NCI-H1048 (cell line): ENCODE measurements around the gene FAM135A.
"Not testable (repeated sequence)": the region's sequence is repeated elsewhere in the genome, so short reads cannot be mapped to it uniquely, and the experiment has no call there.

ENCODE experiments used
- DNase-seq: peaks from one replicate; lab custom pipeline; 2025; lab: John Stamatoyannopoulos, UW

FAM135A gene

DNA sequence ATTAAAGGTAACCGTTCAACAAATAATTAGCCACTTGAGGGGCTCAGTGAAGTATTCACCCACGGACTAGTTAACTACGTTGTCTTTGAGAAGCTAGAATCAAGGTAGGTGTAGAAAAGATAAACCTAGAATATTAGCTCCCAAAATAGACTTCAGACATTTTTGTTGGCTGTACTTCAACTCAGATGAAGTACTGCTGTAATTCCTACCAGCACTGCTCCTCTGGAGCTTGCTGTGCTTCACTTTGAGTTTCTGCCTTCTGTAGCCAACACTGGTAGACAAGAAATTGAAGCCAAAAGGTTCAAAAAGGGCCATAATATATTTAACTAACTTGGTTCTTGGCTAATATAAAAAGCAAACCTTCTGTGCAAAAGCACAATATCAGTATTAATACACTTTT is 134.6 kb downstream of the FAM135A start:
- DNase-seq = no peak

DNA sequence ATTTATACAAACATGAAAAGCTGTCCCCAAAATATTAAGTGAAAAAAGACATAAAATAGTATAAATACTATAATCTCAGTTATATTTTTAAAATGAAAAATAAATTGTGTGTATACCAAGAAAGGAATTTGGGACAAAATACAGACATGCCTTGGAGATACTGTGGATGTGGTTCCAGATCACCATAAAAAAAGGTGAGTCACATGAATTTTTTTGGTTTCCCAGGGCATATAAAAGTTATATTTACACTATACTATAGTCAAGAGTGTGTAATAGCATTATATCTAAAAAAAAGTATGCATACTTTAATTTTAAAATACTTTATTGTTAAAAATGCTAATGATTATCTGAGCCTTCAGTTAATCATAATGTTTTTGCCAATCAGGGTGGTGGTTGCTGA is 136.0 kb downstream of the FAM135A start:
- no peak for DNase-seq

DNA sequence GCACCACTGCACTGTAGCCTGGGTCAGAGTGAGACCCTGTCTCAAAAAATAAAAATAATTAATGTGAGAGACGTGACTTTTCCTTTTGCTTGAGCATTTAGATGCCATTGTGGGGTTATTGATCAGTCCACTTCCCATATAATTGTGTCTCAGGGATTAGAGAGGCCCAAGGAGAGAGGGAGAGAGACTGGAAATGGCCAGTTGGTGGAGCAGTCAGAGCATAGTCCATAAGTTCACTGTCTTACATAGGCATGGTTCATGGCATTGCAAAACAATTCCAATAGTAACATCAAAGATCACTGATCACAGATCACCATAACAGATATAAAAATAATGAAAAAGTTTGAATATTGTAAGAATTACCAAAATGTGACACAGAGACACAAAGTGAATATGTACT is 138.3 kb downstream of the FAM135A start:
- DNase-seq = no peak

DNA sequence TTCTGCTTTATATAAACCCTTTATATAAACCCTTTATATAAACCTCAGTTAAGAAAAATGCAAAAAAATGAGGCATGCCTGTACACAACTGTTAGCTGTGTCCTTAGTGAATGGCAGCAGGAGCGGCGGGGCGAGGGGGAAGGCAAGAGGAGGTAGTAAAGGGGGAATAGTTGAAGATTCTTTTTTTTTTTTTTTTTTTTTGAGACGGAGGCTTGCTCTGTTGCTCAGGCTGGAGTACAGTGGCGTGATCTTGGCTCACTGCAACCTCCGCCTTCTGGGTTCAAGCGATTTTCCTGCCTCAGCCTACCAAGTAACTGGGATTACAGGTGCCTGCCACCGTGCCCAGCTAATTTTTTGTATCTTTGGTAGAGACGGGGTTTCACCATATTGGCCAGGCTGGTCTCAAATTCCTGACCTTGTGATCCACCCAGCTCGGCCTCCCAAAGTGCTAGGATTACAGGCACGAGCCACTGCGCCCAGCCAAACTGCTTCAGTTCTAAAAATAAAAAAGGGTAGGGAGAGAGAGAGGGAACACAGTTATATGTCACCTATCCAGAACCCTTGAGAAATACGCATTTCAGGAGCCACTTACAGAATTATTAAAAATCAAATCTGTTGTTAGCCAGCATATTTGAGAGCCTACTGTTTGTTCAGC is 139.1 kb downstream of the FAM135A start:
- DNase-seq = not testable (repeated sequence)

DNA sequence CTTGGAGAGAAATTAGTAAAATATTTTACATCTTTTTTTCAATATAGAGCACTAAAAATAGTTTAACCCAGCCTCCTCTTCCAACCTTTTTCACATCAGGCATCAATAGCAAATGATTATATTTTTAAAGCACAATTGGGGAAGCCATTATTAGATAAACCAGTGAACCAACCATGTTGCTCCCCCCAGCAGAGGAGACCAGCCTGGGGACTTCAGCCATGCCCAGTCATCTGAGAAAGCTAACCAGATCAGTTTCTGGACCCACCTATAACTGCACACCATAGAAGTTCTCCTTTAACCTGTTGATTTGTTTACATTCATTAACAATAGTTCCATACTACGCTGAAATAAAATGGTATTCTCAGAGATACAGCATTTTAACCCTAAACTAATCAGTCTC is 139.7 kb downstream of the FAM135A start:
- DNase-seq = no peak

DNA sequence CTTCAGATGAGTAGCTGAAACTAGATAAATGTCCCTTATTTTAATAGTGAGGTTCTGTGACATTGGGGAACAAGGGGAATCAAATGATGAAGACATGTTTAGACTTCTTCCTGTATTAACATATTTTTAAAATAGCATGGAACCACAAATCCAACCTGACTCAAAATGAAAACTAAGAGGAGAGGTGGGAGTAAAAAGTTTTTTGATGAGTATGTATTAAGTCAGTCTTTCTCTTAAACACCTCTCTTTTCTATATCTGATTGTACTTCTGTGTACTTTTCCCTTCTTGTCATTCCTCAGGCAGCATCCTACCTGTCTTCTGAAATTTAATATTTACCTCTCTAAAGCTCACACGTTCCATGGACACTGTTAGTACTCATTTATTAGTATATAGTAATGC is 144.7 kb downstream of the FAM135A start:
- no peak for DNase-seq

DNA sequence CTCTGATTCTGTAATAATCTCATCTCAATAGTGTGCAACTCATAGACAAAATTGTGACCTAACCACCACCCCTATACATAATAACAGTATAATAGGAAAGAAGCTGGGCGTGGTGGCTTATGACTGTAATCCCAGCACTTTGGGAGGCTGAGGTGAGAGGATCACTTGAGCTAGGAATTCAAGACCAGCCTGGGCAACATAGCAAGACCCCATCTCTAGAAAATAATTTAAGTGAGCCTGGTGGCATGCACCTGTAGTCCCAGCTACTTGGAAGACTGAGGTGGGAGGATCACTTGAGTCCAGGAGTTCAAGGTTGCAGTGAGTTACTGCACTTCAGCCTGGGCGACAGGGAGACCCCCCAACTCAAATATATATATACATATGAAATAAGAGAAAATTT is 149.1 kb downstream of the FAM135A start:
- not testable (repeated sequence) for DNase-seq

DNA sequence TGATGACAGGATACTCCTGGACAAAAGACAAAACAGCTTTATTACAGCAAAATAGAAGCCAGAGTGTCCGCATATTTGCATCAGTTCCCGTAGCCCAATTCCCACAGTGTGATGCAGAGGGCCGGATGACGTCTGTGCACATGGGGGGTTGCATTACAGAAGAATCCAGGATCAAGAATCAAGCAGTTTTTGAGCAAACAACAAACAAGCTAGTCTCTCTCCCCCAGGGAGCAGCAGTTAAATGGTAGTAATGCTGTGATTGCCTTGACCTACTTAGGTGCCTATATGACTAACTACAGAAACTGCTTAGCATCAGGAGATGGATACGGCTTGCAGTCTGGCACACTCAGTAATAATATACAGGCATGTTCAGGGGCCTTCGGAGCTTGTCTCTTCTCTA is 150.2 kb downstream of the FAM135A start:
- DNase-seq = no peak

DNA sequence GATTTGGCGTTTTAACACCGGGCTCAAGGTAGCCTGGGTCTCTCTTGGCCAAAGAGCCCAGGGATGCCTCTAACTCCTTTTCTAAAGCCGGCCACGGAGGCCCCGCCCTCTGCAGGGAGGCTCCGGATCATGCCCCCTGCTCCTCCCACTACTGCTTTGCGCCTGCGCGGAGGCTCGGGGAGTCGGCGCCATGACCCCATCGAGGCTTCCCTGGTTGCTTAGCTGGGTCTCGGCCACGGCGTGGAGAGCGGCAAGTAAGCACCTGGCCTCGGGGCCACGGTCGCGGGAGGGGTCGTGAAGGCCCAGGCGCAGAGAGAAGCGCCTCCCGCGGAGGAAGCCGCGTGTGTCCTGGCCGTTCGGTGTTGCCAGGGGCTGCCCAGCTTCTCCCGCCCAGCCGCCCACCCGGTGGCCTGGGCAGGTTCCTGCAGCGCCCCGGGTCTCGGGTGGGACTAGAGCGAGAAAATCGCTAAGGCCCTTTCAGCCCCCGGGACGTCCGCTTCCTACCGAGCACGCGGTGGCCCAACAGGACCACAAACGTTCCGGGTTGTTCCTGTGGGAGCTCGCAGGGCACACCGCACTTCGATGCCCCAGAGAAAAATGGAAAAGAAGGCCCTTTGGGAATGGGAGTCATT is 153.6 kb downstream of the FAM135A start, which contains the start of gene SDHAF4:
Gene SDHAF4 (plus strand): TSS at position 180 of the 632 bp plus-strand sequence. CDS start 11 bp downstream, at position 191.
- DNase-seq = peak; percentile 65

DNA sequence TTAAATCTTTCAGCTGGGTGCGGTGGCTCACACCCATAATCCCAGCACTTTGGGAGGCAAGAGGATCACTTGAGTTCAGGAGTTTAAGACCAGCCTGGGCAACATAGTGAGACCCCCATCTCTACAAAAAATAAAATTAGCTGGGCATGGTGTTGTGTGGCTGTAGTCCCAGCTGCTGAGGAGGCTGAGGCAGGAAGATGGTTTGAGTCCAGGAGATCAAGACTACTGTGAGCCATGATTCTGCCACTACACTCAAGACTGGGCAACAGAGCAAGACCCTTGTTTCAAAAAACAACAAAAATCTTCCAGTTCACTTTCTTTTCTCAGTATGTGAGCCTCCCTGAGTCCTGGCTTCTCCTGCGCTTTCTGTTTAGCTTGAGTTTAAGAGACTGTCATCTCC is 161.3 kb downstream of the FAM135A start:
- no peak for DNase-seq

DNA sequence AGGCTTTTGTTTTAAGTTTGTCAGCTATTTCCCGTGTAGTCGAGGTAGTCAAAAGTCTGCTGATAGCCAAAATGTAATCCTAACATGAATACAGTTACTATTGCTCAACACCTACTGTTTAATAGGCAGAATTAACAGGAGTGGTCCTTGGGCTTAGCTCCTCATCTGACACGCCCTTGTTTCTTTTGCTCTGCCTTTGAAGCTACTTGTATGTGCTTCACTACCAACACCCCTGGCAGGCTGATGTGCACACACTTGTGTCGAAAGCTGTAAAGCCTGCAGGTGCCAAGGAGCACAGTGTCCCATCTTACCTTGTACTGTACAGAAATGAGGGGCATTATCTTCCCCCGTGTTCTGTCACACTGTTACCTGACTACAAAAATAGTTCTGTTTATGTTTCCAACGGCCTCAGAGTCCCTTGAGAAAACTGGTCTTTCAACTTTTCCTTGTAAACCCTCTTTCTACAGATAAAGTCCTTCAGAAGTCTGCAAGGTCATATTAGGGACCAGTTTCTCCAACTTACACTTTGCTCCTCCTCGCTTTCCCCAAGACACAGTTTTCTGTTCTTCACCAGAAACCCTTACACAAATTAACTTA is 162.7 kb downstream of the FAM135A start:
- DNase-seq = no peak

DNA sequence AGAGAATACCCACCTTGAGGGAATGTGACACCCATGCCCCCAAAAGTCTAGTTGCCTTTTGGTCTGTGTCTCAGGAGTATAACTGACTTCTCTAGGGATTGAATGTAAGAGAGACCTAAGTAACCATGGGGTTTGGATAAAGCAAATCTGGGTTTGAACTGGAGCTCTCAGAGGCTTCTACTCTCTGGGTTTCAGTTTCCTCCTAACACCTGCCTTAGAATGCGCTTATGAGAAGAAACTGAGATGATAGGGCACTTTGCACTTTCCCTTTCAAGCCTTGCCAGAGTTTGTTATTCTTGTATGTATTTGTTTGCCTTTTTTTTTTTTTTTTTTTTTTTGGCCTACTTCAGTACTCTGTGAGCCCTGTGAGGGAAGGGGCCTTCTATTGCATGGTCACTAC is 172.8 kb downstream of the FAM135A start:
- no peak for DNase-seq

DNA sequence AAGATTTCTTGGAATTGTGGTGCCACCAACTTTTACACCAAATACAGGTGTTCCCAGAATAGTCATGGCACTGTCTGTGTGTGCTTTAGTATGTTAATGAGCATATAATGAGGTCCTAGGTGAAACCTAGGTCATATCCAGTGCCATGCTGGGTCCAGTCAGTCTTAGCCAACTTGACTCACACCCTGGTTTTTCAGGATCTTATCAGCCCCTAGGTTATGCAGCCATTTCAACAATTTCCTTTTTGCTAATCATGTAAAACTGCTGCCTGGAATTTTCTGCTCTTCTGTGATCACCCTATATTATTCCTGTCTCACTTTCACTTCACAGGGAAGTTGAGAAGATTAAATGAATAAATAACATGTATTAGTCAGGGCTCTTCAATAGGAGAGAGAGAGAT is 177.1 kb downstream of the FAM135A start:
- DNase-seq = no peak

DNA sequence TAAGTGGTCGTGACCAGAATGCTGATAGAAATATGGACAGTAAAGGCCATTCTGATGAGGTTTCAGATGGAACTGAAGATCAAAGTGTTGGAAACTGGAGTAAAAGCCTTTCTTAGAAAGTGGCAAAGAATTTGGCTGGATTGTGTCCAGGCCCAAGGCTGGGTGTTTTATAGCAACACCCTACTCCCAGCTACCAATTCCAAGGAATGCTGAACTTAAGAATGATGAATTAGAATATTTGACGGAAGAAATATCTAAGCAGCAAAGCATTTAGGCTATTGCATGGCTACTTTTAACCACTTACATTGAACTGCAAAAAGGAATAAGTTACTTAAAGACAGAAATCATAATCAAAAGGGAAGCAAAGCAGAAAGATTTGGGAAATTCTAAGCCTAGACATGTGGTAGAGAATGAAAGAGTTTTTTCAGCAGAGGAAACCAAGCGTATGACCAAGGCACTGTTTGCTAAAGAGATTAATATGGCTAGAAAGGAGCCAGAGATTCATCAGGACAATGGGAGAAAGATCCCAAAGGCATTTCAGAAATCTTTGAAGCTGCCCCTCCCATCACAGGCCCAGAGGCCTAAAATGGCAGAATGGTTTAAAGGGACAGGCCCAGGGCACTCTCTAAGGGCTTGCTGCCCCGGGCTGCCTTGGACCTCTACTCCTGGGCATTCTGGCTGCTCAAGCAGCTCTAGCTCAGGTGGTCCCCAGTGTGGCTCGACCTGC is 179.2 kb downstream of the FAM135A start:
- no peak for DNase-seq

DNA sequence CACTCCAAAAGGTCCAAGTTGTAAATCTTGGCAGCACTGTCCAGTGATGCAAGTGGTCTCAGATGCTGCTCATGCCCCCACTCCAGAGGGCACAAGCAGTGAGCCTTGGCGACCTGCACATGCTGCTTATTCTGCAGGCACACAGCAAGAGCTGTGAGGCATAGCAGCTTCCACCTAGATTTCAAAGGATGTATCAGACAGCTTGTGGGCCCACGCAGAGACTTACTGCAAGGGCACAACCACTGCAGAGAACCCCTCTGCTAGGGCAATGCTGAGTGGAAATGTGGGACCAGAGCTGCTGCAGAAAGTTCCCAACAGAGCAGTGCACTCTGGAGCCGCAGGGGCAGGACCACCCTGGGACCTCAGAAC is 179.8 kb downstream of the FAM135A start:
- DNase-seq = no peak

DNA sequence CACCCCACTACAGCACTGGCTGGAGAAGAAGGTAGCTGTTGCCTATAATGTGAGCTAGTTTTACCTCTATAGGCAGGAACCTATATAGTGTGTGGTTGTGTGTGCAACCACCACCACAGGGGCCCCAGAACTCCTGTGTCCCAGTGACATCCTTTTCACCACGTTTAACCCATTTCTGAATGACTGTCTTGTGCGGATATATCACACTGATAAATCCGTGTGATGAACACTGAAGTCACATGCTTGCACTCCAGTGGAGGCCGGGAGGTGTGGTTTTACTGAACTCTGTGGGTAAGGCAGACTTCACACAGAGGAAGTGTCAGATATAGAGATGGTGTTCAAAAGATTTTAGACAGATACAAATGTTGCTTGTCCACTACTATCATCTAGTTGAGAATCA is 185.9 kb downstream of the FAM135A start:
- no peak for DNase-seq

DNA sequence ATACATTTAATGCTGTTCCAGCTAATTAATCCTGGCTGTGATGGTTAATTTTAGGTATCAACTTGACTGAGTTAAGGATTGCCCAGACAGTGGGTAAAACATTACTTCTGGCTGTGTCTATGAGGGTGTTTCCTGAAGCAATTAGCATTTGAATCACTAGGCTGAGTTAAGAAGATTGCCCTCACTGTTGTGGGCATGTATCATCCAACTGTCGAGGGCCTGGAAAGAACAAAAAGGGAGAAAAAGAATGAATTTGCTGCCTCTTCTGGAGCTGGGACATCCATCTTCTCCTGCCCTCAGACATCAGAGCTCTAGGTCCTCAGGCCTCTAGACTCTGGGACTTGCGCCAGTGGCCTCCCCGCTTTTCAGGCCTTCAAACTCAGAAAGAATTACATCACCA is 187.7 kb downstream of the FAM135A start:
- DNase-seq = no peak

DNA sequence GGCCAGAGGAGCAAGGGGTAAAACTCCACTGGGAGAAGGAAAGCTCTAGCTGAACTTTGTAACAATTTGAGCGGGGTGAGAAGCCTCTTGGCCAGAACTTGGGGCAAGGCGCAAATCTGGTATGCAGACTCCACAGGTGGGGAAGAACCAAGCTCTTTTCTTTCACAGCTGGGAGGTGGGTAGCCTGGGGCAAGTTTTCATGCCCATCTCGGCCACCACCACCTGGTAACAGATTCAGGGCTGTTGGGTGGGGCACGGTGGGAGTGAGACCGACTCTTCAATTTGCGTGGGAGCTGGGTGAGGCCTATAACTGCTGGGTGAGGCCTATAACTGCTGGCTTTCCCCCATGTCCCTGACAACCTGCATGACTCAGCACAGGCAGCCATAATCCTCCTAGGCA is 190.9 kb downstream of the FAM135A start:
- no peak for DNase-seq

DNA sequence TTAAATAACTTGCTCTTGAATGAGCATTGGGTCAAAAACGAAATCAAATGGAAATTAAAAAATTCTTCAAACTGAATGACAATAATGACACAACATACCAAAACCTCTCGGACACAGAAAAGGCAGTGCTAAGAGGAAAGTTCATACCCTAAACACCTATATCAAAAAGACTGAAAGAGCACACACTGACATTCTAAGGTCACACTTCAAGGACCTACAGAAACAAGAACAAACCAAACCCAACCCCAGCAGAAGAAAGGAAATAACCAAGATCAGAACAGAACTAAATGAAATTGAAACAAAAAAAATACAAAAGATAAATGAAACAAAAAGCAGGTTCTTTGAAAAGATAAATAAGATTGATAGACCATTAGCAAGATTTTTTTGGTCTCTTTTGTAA is 194.1 kb downstream of the FAM135A start:
- not testable (repeated sequence) for DNase-seq

DNA sequence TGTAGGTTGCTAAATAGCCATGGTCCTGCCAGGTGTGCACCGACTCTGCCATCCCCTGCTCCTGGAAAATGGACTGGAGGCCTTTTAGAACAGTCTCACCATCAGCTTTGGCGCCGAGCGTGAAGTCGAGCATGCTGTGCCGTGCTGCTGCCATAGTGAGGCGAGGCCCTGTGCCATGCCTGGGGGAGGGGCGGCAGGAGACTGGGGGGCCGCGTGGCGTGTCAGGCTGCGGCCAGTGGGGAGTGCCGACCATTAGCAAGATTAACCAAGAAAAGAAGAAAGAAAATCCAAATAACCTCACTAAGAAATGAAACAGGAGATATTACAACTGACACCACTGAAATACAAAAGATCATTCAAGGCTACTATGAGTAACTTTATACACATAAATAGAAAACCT is 195.9 kb downstream of the FAM135A start:
- not testable (repeated sequence) for DNase-seq
